ENCODE results near the gene NUAK1.

The NUAK1 gene

DNA sequence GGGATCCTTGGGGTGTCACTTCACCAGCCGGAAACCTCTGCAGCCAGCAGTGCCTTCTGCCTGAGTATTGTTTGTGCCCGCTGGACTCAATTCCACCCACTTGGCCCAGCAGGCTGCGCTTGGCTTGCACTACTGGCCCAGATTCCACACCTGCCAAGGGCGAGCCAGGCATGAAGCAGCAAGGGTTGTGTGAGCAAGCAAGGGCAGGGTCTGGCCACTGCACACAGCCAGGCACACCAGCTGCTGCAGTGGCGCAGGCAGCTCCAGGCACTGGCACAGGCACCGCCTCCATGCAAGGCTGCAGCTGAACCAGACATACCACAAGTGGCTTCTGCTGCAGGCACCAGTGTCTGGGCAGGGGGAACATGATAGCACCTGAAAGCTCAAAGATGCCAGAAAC, 99.5 kb downstream of the NUAK1 start:
- in situ Hi-C loops (cut with MboI; ENCODE audit: low sequenced_read_pairs, unreplicated experiment): no loop called here
- TF ChIP-seq, protein P1, sequence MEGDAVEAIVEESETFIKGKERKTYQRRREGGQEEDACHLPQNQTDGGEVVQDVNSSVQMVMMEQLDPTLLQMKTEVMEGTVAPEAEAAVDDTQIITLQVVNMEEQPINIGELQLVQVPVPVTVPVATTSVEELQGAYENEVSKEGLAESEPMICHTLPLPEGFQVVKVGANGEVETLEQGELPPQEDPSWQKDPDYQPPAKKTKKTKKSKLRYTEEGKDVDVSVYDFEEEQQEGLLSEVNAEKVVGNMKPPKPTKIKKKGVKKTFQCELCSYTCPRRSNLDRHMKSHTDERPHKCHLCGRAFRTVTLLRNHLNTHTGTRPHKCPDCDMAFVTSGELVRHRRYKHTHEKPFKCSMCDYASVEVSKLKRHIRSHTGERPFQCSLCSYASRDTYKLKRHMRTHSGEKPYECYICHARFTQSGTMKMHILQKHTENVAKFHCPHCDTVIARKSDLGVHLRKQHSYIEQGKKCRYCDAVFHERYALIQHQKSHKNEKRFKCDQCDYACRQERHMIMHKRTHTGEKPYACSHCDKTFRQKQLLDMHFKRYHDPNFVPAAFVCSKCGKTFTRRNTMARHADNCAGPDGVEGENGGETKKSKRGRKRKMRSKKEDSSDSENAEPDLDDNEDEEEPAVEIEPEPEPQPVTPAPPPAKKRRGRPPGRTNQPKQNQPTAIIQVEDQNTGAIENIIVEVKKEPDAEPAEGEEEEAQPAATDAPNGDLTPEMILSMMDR (IDR thresholded peaks at IDR 0.05; ENCODE audit: borderline replicate concordance, control extremely low read depth, extremely low read depth, insufficient read depth, missing control alignments): no peak
- no peak for DNase-seq (ENCODE audit: low spot score)

DNA sequence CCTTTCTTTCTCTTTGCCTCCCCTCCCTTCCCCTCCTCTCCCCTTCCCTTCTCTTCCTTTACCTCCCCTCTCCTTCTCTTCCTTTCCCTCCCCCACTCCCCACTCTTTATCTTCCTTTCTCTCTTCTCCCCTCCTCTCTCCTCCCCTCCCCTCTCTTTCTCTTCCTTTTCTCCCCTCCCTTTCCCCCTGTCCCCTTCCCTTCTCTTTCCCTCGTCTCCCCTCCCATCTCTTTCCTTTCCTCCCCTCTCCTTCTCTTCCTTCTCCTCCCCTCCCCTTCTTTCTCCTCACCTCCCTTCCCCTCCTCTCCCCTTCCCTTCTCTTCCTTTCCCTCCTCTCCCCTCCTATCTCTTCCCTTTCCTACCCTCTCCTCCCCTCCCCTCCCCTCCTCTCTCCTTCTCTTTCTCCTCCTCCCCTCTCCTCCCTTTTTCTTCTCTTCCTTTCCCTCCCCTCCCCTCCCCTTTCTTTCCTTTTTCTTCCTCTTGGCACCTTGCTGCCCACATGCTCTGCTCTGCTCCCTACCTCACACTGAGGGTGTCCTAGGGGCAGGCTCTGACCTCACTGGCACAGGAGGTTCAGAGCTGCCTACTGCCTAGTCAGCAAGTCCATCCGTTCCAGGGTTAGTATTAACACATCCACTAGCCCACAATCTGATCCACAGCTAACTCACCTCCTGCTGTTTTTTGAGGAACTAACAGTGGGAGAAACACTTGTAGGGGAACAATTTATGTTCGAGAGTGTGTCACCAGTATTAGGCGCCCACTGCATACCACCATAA, 101.0 kb downstream of the NUAK1 start:
- DNase-seq (ENCODE audit: low spot score): no peak
- in situ Hi-C loops (cut with MboI; ENCODE audit: low sequenced_read_pairs, unreplicated experiment): no loop called here
- TF ChIP-seq, protein P1 (IDR thresholded peaks at IDR 0.05; ENCODE audit: borderline replicate concordance, control extremely low read depth, extremely low read depth, insufficient read depth, missing control alignments): no peak

DNA sequence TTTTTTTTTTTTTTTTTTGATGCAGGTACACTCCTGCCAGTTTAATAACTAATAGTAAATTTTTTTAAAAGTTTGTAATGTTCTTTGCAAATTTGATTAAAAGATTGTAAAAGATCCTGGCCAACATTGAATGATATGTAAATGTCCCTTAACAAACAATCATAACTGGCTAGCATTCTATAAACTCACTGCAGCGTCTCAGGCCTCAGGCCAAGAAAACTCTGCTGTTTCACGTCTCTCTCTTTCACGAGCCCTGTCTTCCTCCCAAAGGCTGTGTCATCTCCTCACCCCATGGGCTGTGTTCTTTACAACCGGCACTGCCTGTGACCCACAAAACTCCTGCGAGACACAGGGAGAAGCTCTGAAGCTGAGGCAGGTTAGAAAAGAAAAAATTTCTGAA, 103.3 kb downstream of the NUAK1 start:
- in situ Hi-C loops (cut with MboI; ENCODE audit: low sequenced_read_pairs, unreplicated experiment): no loop called here
- TF ChIP-seq, protein P1 (IDR thresholded peaks at IDR 0.05; ENCODE audit: borderline replicate concordance, control extremely low read depth, extremely low read depth, insufficient read depth, missing control alignments): no peak
- DNase-seq (ENCODE audit: low spot score): no peak

DNA sequence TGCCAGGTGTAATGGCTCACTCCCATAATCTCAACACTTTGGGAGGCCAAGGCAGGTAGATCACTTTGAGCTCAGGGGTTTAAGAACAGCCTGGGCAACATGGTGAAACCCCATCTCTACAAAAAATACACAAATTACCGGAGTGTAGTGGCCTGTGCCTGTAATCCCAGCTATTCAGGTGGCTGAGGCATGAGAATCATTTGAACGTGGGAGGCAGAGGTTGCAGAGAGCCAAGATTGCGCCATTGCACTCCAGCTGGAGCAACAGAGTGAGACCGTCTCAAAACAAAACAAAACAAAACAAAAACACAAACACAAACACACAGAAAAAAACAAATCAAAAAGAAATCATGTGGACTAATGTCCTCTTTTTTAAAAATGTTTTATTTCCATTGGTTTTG, 104.4 kb downstream of the NUAK1 start:
- no peak for DNase-seq (ENCODE audit: low spot score)
- TF ChIP-seq, protein P1 (IDR thresholded peaks at IDR 0.05; ENCODE audit: borderline replicate concordance, control extremely low read depth, extremely low read depth, insufficient read depth, missing control alignments): no peak
- in situ Hi-C loops (cut with MboI; ENCODE audit: low sequenced_read_pairs, unreplicated experiment): no loop called here

DNA sequence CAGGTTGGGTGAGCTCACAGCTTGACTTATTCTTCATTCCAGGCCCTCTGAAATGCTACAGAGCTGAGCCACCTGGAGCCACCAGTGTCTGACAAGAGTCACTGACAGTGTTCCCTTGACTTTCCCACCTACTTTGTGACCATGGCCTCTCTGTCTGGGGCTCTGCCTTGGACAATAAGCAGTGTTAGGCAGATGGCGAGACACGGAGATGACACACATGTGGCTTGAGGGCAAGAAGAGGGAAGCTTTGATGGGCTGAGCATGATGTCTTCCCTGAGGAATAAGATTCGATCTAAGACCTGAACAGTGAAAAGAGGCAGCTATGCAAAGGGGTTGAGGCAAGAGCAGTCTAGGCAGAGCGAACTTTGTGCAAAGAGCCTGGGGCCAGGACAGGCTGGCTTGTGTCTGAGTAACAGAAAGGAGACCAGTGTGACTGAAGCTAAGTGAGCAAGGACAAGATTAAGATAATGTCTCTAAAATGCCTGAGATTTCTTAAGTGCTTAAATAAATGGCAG, 105.5 kb downstream of the NUAK1 start:
- in situ Hi-C loops (cut with MboI; ENCODE audit: low sequenced_read_pairs, unreplicated experiment): no loop called here
- TF ChIP-seq, protein P1 (IDR thresholded peaks at IDR 0.05; ENCODE audit: borderline replicate concordance, control extremely low read depth, extremely low read depth, insufficient read depth, missing control alignments): no peak
- DNase-seq (ENCODE audit: low spot score): no peak

DNA sequence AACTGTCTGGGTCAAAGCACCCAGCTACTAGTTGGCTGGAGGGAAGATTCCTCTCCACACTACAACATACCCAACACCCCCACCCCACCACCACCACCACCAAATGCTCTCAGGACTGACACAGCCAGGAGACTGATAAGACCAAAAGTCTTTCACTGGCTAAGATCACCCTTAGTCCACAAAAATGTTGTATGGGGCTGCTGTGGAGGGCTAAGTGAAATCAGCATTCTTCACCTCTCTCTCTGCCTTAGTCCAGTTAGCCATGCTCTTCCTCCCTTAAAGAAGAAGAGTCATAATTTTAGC, 106.2 kb downstream of the NUAK1 start:
- DNase-seq (ENCODE audit: low spot score): no peak
- TF ChIP-seq, protein P1 (IDR thresholded peaks at IDR 0.05; ENCODE audit: borderline replicate concordance, control extremely low read depth, extremely low read depth, insufficient read depth, missing control alignments): no peak
- in situ Hi-C loops (cut with MboI; ENCODE audit: low sequenced_read_pairs, unreplicated experiment): no loop called here
